Stomach (tissue), 4 donors: ENCODE data around the gene KPNA6.
"Not testable (repeated sequence)": the region's sequence is repeated elsewhere in the genome, so short reads cannot be mapped to it uniquely, and the experiment has no call there.

Source experiments
- CTCF ChIP-seq, 7 experiments: fragments of 450-650 bp in 4 of 7; fragments of 200-600 bp in 3 of 7; sonication (generic) in 3 of 7; IDR thresholded peaks; one replicate each; pipeline ENCODE4 v1.5.1; 2016 to 2019; ENCODE audit warnings: antibody characterized with exemption in 7 of 7, control low read depth in 2 of 7, mild to moderate bottlenecking in 1 of 7
- POLR2A ChIP-seq, 4 donors: fragments of 450-650 bp; IDR thresholded peaks; one replicate each; pipeline ENCODE4 v1.6.1; 2016; ENCODE audit warnings: antibody characterized with exemption in 4 of 4, control low read depth in 2 of 4, mild to moderate bottlenecking in 1 of 4, moderate library complexity in 1 of 4

GRCh38 chr1:32133950-32134280, 26.1 kb downstream of the KPNA6 start:
- TF ChIP-seq POLR2A, CTCF (IDR thresholded peaks at IDR 0.05): not testable (repeated sequence)
